GM12878 (cell line): ENCODE data around the gene DENND1A.

Experiments used
- ATF7 ChIP-seq: fragments of 450-650 bp; IDR thresholded peaks from 2 replicates; pipeline ENCODE4 v1.6.1; 2016; ENCODE audit warnings: low read depth, mild to moderate bottlenecking
- CEBPZ ChIP-seq: fragments of 150-350 bp; IDR thresholded peaks from 2 replicates; pipeline ENCODE4 v1.6.1; 2016; ENCODE audit warnings: low read depth, low read length
- EP300 ChIP-seq, 2 experiments: fragments of 150-350 bp in 1 of 2; IDR thresholded peaks; 2 replicates each; pipeline ENCODE4 v1.6.1; 2011 to 2012; ENCODE audit warnings: low read depth in 2 of 2, low read length in 2 of 2, borderline replicate concordance in 1 of 2, improper control_type of control experiment in 1 of 2, inconsistent platforms in 1 of 2; ENCODE audit not compliant: control insufficient read depth in 1 of 2
- HCFC1 ChIP-seq: fragments of 150-350 bp; IDR thresholded peaks from 2 replicates; pipeline ENCODE4 v1.6.1; 2014; ENCODE audit warnings: low read length
- HDAC2 ChIP-seq: fragments of 200-600 bp; sonication (generic); IDR thresholded peaks from 2 replicates; pipeline ENCODE4 v1.6.1; 2017
- POLR2AphosphoS5 ChIP-seq: IDR thresholded peaks from 2 replicates; pipeline ENCODE4 v1.6.1; 2011; ENCODE audit warnings: mild to moderate bottlenecking, low read length, inconsistent platforms
- SMC3 ChIP-seq: IDR thresholded peaks from 2 replicates; pipeline ENCODE4 v1.6.1; 2011; ENCODE audit warnings: low read length, improper control_type of control experiment, borderline replicate concordance
- STAT1 ChIP-seq: fragments of 450-650 bp; conservative IDR thresholded peaks from 2 replicates; pipeline ENCODE4 v1.6.1; 2014; ENCODE audit warnings: antibody characterized with exemption, mild to moderate bottlenecking
- USF2 ChIP-seq: IDR thresholded peaks from 2 replicates; pipeline ENCODE4 v1.6.1; 2011; ENCODE audit warnings: low read depth, low read length, improper control_type of control experiment, borderline replicate concordance
- ZNF24 ChIP-seq: fragments of 450-650 bp; IDR thresholded peaks from 2 replicates; pipeline ENCODE4 v1.6.1; 2017; ENCODE audit warnings: antibody characterized with exemption, mild to moderate bottlenecking
- TF ChIP-seq, protein P1 (sequence below), 3 experiments: IDR thresholded peaks in 2 of 3; conservative IDR thresholded peaks in 1 of 3; 2 replicates each; pipeline ENCODE4 v1.5.1; 2011; ENCODE audit warnings: low read depth in 3 of 3, low read length in 3 of 3, mild to moderate bottlenecking in 3 of 3, control low read depth in 2 of 3, moderate library complexity in 2 of 3, inconsistent platforms in 1 of 3, mixed read lengths in 1 of 3; ENCODE audit not compliant: control insufficient read depth in 2 of 3, insufficient read depth in 1 of 3; ENCODE audit errors: extremely low read depth in 1 of 3
- TF ChIP-seq, protein P2 (sequence below): IDR thresholded peaks from 2 replicates; pipeline ENCODE4 v1.6.1; 2011; ENCODE audit warnings: mild to moderate bottlenecking, low read depth, low read length, moderate library complexity; ENCODE audit not compliant: insufficient replicate concordance

DNA sequence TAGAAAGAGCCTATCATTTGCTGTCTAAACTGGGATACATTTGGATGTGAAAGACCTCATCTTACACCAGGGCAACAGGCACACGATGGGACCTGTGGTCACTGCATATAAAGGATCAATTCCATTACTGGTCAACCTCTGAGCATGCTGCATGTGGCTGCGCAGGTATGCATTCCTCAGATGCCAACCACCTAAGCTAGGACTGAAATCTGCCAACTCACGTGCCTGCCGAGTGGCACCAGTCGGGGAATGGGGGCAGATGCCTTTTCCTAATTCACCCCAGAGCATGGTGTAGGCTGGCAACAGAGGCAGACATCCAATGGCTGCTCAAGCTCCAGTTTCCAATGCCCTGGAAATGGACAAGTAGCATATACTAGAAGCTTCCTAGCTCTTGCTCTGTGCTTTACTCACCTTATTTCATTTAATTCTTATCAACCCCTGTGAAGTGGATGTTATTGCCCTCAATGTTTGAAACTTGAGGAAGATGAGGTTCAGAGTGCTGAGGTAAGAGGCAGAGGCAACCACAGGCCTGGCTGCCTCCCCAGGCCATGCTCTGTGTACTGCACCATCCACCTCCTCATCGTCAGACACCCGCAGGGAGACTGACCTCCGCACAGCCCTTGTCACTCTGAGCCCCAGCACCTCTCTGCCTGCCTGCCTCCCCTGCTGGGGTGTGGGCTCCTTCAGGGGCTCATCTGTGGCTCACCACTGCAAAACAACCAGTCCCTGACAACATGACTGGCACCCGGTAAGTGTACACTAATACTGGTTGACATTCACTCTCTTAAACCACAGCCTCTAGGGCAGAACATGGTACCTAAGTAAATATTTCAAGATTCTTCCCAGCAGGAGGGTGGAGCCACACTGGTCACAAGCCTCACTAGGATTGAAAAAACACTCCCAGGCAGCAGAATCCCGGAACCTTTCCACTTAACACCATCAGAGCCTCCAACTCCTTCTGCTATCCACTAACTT lies 345.4 kb downstream of the DENND1A start:
- TF ChIP-seq USF2: no peak
- TF ChIP-seq SMC3: no peak
- TF ChIP-seq, protein P1, sequence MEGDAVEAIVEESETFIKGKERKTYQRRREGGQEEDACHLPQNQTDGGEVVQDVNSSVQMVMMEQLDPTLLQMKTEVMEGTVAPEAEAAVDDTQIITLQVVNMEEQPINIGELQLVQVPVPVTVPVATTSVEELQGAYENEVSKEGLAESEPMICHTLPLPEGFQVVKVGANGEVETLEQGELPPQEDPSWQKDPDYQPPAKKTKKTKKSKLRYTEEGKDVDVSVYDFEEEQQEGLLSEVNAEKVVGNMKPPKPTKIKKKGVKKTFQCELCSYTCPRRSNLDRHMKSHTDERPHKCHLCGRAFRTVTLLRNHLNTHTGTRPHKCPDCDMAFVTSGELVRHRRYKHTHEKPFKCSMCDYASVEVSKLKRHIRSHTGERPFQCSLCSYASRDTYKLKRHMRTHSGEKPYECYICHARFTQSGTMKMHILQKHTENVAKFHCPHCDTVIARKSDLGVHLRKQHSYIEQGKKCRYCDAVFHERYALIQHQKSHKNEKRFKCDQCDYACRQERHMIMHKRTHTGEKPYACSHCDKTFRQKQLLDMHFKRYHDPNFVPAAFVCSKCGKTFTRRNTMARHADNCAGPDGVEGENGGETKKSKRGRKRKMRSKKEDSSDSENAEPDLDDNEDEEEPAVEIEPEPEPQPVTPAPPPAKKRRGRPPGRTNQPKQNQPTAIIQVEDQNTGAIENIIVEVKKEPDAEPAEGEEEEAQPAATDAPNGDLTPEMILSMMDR (IDR thresholded peaks at IDR 0.05 in 2 of 3, conservative IDR thresholded peaks at IDR 0.05 in 1 of 3; ENCODE audit: control insufficient read depth in 2 of 3, extremely low read depth in 1 of 3, insufficient read depth in 1 of 3, low read depth in 3 of 3, low read length in 3 of 3): no peak
- no peak for TF ChIP-seq HDAC2
- no peak for TF ChIP-seq EP300 (IDR thresholded peaks at IDR 0.05; ENCODE audit: borderline replicate concordance in 1 of 2, control insufficient read depth in 1 of 2, low read depth in 2 of 2, low read length in 2 of 2)
- no peak for TF ChIP-seq STAT1
- TF ChIP-seq ZNF24: no peak
- no peak for TF ChIP-seq CEBPZ
- no peak for TF ChIP-seq ATF7
- no peak for TF ChIP-seq POLR2AphosphoS5
- no peak for TF ChIP-seq HCFC1
- TF ChIP-seq, protein P2, sequence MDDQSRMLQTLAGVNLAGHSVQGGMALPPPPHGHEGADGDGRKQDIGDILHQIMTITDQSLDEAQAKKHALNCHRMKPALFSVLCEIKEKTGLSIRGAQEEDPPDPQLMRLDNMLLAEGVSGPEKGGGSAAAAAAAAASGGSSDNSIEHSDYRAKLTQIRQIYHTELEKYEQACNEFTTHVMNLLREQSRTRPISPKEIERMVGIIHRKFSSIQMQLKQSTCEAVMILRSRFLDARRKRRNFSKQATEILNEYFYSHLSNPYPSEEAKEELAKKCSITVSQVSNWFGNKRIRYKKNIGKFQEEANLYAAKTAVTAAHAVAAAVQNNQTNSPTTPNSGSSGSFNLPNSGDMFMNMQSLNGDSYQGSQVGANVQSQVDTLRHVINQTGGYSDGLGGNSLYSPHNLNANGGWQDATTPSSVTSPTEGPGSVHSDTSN: no peak
